Keratinocyte (primary cell): ENCODE results near the gene TK2. TPM values are rescaled to one million over a fixed set of nuclear protein-coding genes. Genes with fewer than 3 reads are reported as not detected.

Experiments
- DNase-seq: peaks from one replicate; pipeline ENCODE4 v3.0.0-alpha.2; 2011; ENCODE audit warnings: low read depth, missing footprints, low spot score
- FAIRE-seq: peaks from 2 replicates; lab custom pipeline; 2011; peaks lifted over from hg19 to GRCh38; lab: Jason Lieb, UNC
- H2AFZ ChIP-seq: 2 replicates; pipeline ENCODE4 v1.6.0; 2012; ENCODE audit warnings: low read length, control low read depth, inconsistent platforms; ENCODE audit not compliant: control insufficient read depth
- H3K27ac ChIP-seq: 2 replicates; pipeline ENCODE4 v1.5.1; 2011; ENCODE audit warnings: low read length; ENCODE audit not compliant: control insufficient read depth, insufficient read depth
- H3K27me3 ChIP-seq: 3 replicates; pipeline ENCODE4 v1.6.0; 2011; ENCODE audit warnings: low read length; ENCODE audit not compliant: control insufficient read depth, insufficient read depth; ENCODE audit errors: extremely low read depth
- H3K36me3 ChIP-seq, 2 experiments: 2 replicates in 1 of 2; 3 replicates in 1 of 2; pipeline ENCODE4 v1.5.1; 2011; ENCODE audit warnings: low read length in 2 of 2, mild to moderate bottlenecking in 1 of 2; ENCODE audit not compliant: control insufficient read depth in 2 of 2, insufficient read depth in 2 of 2; ENCODE audit errors: extremely low read depth in 1 of 2
- H3K4me1 ChIP-seq: 3 replicates; pipeline ENCODE4 v1.5.1; 2011; ENCODE audit warnings: low read length; ENCODE audit not compliant: control insufficient read depth, insufficient read depth; ENCODE audit errors: extremely low read depth
- H3K4me2 ChIP-seq: 3 replicates; pipeline ENCODE4 v1.6.0; 2011; ENCODE audit warnings: low read depth, low read length; ENCODE audit not compliant: control insufficient read depth, insufficient read depth; ENCODE audit errors: extremely low read depth
- H3K4me3 ChIP-seq, 3 experiments: fragments of 200-600 bp in 1 of 3; sonication (generic) in 1 of 3; 2 replicates in 2 of 3; 3 replicates in 1 of 3; pipeline ENCODE4 v1.5.1; 2011 to 2016; ENCODE audit warnings: low read length in 3 of 3, mild to moderate bottlenecking in 3 of 3, control low read depth in 2 of 3, inconsistent platforms in 1 of 3, low read depth in 1 of 3, mixed read lengths in 1 of 3, mixed run types in 1 of 3, moderate library complexity in 1 of 3; ENCODE audit not compliant: control insufficient read depth in 2 of 3, insufficient read depth in 2 of 3; ENCODE audit errors: extremely low read depth in 1 of 3
- H3K79me2 ChIP-seq: 2 replicates; pipeline ENCODE4 v1.6.0; 2012; ENCODE audit warnings: low read length; ENCODE audit not compliant: control insufficient read depth, insufficient read depth
- H3K9ac ChIP-seq: 3 replicates; pipeline ENCODE4 v1.6.0; 2011; ENCODE audit warnings: low read length; ENCODE audit not compliant: control insufficient read depth, insufficient read depth; ENCODE audit errors: extremely low read depth
- H3K9me1 ChIP-seq: 3 replicates; pipeline ENCODE4 v1.6.0; 2011; ENCODE audit warnings: low read length; ENCODE audit not compliant: control insufficient read depth, insufficient read depth; ENCODE audit errors: extremely low read depth
- H3K9me3 ChIP-seq: 2 replicates; pipeline ENCODE4 v1.5.1; 2012; ENCODE audit warnings: low read depth, low read length; ENCODE audit not compliant: control insufficient read depth
- H4K20me1 ChIP-seq: 3 replicates; pipeline ENCODE4 v1.6.0; 2011; ENCODE audit warnings: low read length; ENCODE audit not compliant: control insufficient read depth, insufficient read depth; ENCODE audit errors: extremely low read depth
- CTCF ChIP-seq, 3 experiments: IDR thresholded peaks in 1 of 3; conservative IDR thresholded peaks in 1 of 3; optimal IDR thresholded peaks in 1 of 3; 2 replicates in 2 of 3; 3 replicates in 1 of 3; pipeline versions ENCODE3 to v1.5.1; 2011; ENCODE audit warnings: low read length in 3 of 3, mild to moderate bottlenecking in 3 of 3, moderate library complexity in 2 of 3, control low read depth in 1 of 3, inconsistent platforms in 1 of 3; ENCODE audit not compliant: insufficient read depth in 2 of 3; ENCODE audit errors: extremely low read depth in 1 of 3
- EZH2 ChIP-seq: IDR thresholded peaks from one replicate; pipeline ENCODE4 v1.6.1; 2012; ENCODE audit warnings: inconsistent platforms, mild to moderate bottlenecking, low read length, moderate library complexity
- dilution Hi-C: fragments of 300-500 bp; cut with MboI; formaldehyde crosslinking; loops from one replicate; pipeline ENCODE4 v1.7.0; 2020; ENCODE audit warnings: low sequenced_read_pairs; ENCODE audit not compliant: extremely low pct_ligation_motif_present
- polyA plus RNA-seq, 5 experiments: library from polyadenylated mRNA; depleted of rRNA in 3 of 5; stranded (reverse) in 3 of 5; stranded (forward) in 1 of 5; unstranded in 1 of 5; fragments of >200 nt; gene quantifications; 1 replicate in 1 of 5; 2 replicates in 3 of 5; 3 replicates in 1 of 5; pipeline versions ENCODE4 v1.2.1 to v1.2.3, GENCODE V29; 2011 to 2012; ENCODE audit warnings: missing spikeins in 2 of 5, low read depth in 1 of 5, low replicate concordance in 1 of 5

Gene TK2
- polyA plus RNA-seq, 1 donor (not counting 4 experiments of a cell fraction or from before 2014, with no cell fraction given), result 19.7 TPM

DNA sequence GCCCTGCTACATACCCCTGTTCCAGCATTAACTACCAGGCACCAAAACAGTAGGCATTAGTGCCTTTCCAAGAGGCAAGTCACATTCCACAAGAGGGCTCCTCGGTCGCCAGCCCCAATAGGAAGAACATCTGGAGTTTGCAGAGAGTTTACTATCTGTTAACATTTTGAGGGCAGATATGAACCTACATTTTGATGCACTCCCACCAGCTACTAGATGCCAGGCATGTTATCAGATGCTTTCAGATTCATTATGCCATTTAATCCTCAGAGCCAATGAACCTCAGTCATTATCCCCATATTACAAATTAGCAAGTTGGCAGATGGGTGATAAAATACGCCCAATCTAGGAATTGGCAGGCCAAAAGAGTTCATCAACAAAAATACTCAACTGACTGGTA, 25.1 kb upstream of the TK2 start:
- DNase-seq (no peak), FAIRE-seq (no peak)
- Histone ChIP-seq H3K9ac (no peak overlapping the region), H3K9me3 (no peaks in the 10 kb centered on the region), H3K9me1 (no peaks in the 10 kb centered on the region), H3K36me3 (no peaks in the 10 kb centered on the region), H3K27me3 (peaks cover 21% of the 10 kb centered on the region), H3K27ac (no peak overlapping the region), H3K4me1 (peaks cover 2% of the 10 kb centered on the region), H2AFZ (no peak overlapping the region), H3K79me2 (no peaks in the 10 kb centered on the region), H4K20me1 (no peaks in the 10 kb centered on the region), H3K4me3 (no peak overlapping the region), H3K4me2 (no peak overlapping the region)
- dilution Hi-C loops, result no loop called here
- TF ChIP-seq CTCF (optimal IDR thresholded peaks at IDR 0.05 in 1 of 3, IDR thresholded peaks at IDR 0.05 in 1 of 3, conservative IDR thresholded peaks at IDR 0.05 in 1 of 3; ENCODE audit: extremely low read depth in 1 of 3, insufficient read depth in 2 of 3, low read length in 3 of 3) (no peak), EZH2 (no peak)

DNA sequence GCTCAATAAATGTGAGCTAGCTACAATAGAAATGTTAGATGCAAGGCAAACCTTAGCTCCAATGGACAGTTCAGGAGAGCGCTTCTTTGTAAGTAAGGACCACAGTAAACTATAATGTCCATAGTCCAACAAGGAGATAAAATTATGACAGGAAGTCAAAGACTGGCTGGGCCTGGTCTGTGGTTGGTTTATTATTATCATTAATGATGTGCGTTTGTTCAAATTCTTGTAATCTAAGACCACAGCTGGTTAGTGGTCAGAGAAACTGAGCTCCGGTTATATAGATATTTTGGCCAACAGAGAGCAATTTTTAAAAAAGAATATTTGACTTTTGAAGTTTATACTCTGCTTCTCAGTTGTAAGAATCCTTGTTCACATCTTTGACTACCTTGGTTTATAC, 24.6 kb upstream of the TK2 start:
- peaks cover 7% of the 10 kb centered on the region for H3K4me1 ChIP-seq
- no peak overlapping the region for H2AFZ ChIP-seq
- H3K36me3 ChIP-seq, result no peaks in the 10 kb centered on the region
- no peaks in the 10 kb centered on the region for H3K79me2 ChIP-seq
- H3K4me2 ChIP-seq, result no peak overlapping the region
- H3K9me3 ChIP-seq, result no peaks in the 10 kb centered on the region
- DNase-seq (no peak), FAIRE-seq (no peak)
- H4K20me1 ChIP-seq, result no peaks in the 10 kb centered on the region
- peaks cover 21% of the 10 kb centered on the region for H3K27me3 ChIP-seq
- TF ChIP-seq EZH2 (no peak), CTCF (optimal IDR thresholded peaks at IDR 0.05 in 1 of 3, IDR thresholded peaks at IDR 0.05 in 1 of 3, conservative IDR thresholded peaks at IDR 0.05 in 1 of 3; ENCODE audit: extremely low read depth in 1 of 3, insufficient read depth in 2 of 3, low read length in 3 of 3) (no peak)
- no peak overlapping the region for H3K27ac ChIP-seq
- H3K9ac ChIP-seq, result no peak overlapping the region
- dilution Hi-C loops, result no loop called here
- H3K9me1 ChIP-seq, result no peaks in the 10 kb centered on the region
- H3K4me3 ChIP-seq, result no peak overlapping the region
